ENCODE data around the gene RXRA. TPM values are rescaled to one million over a fixed set of nuclear protein-coding genes. Genes with fewer than 3 reads are reported as not detected.

RXRA gene
- total RNA-seq, 1 experiment from 2014 or later = 29.9 TPM

GRCh38 chr9:134433909-134434882 lies 107.9 kb downstream of the RXRA start:
- Mint-ChIP-seq H3K4me3 (no peak overlapping the region), H3K27me3 (ENCODE audit: low read depth) (no peaks in the 10 kb centered on the region), H3K4me1 (0 out of 4 replicates have a peak, but pooled peaks cover 0 to 3% of the 10 kb centered on the region in 2 experiments), H3K9me3 (no peaks in the 10 kb centered on the region), H3K27ac (no peak overlapping the region), H3K36me3 (ENCODE audit: insufficient read depth in 1 of 3, low read depth in 3 of 3) (peaks cover 0 to 14% (median 10%) of the 10 kb centered on the region in 3 experiments; a peak in 4 of 7 replicates)
- no peak overlapping the region for H2BK5ac ChIP-seq (ENCODE audit: insufficient read length, low read length)
- no peaks in the 10 kb centered on the region for H3K79me1 ChIP-seq (ENCODE audit: insufficient read depth, low read depth, low read length, poor library complexity, severe bottlenecking)
- H4K5ac ChIP-seq (ENCODE audit: insufficient read length, low read depth, low read length) = no peak overlapping the region
- H2BK15ac ChIP-seq (ENCODE audit: low read depth, low read length) = no peak overlapping the region
- TF ChIP-seq, protein P1, sequence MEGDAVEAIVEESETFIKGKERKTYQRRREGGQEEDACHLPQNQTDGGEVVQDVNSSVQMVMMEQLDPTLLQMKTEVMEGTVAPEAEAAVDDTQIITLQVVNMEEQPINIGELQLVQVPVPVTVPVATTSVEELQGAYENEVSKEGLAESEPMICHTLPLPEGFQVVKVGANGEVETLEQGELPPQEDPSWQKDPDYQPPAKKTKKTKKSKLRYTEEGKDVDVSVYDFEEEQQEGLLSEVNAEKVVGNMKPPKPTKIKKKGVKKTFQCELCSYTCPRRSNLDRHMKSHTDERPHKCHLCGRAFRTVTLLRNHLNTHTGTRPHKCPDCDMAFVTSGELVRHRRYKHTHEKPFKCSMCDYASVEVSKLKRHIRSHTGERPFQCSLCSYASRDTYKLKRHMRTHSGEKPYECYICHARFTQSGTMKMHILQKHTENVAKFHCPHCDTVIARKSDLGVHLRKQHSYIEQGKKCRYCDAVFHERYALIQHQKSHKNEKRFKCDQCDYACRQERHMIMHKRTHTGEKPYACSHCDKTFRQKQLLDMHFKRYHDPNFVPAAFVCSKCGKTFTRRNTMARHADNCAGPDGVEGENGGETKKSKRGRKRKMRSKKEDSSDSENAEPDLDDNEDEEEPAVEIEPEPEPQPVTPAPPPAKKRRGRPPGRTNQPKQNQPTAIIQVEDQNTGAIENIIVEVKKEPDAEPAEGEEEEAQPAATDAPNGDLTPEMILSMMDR (conservative IDR thresholded peaks at IDR 0.05) = no peak
- H3K4ac ChIP-seq (ENCODE audit: low read depth, low read length) = no peak overlapping the region
- H4K20me1 ChIP-seq (ENCODE audit: control insufficient read depth, insufficient read depth, insufficient read length) = no peaks in the 10 kb centered on the region
- no peak overlapping the region for H3K56ac ChIP-seq (ENCODE audit: insufficient read length, low read depth, low read length)
- H4K8ac ChIP-seq (replicated peaks; ENCODE audit: insufficient read length, low read depth, low read length) = no peak overlapping the region
- H3K18ac ChIP-seq (ENCODE audit: insufficient read length, low read depth, low read length) = no peak overlapping the region
- H3K23me2 ChIP-seq (ENCODE audit: insufficient read length, low read depth, low read length, poor library complexity, severe bottlenecking) = no peaks in the 10 kb centered on the region
- H2BK120ac ChIP-seq (ENCODE audit: low read depth, low read length, poor library complexity, severe bottlenecking) = no peak overlapping the region
- no peak overlapping the region for H3K9ac ChIP-seq (ENCODE audit: extremely low read depth, insufficient read length, low read length)
- no peaks in the 10 kb centered on the region for H3K79me2 ChIP-seq (ENCODE audit: insufficient read depth, low read length)
- H2BK20ac ChIP-seq (ENCODE audit: low read depth, low read length, poor library complexity, severe bottlenecking) = no peak overlapping the region
- H3T11ph ChIP-seq (ENCODE audit: low read length) = no peak overlapping the region
- H3K23ac ChIP-seq (ENCODE audit: insufficient read length, low read depth, low read length) = no peak overlapping the region
- no peak overlapping the region for H4K91ac ChIP-seq (ENCODE audit: insufficient read length, low read depth, low read length)
- no peak for DNase-seq
- no peaks in the 10 kb centered on the region for H3K9me3 ChIP-seq (ENCODE audit: control insufficient read depth, low read depth, low read length)
- H2AK5ac ChIP-seq (ENCODE audit: insufficient read length, low read length) = no peak overlapping the region
- H3K4me1 ChIP-seq (ENCODE audit: insufficient read depth, low read length) = no peaks in the 10 kb centered on the region
- no peaks in the 10 kb centered on the region for H3K27me3 ChIP-seq (ENCODE audit: insufficient read depth, low read length)
- H2AFZ ChIP-seq (ENCODE audit: low read length) = no peak overlapping the region
- H2BK12ac ChIP-seq (ENCODE audit: insufficient read length, low read depth, low read length) = no peak overlapping the region
- H3K4me2 ChIP-seq (ENCODE audit: insufficient read depth, insufficient read length, low read length) = no peak overlapping the region
- H3K14ac ChIP-seq (ENCODE audit: insufficient read depth, low read length) = no peak overlapping the region
- whole genome bisulfite sequencing (ENCODE audit: extremely low coverage, insufficient read length, low lambda C conversion rate) = no CpG with 5 or more reads among the region's 30 CpGs
- no peak overlapping the region for H3K27ac ChIP-seq (ENCODE audit: insufficient read length, low read depth, low read length)
